ENCODE results near the gene REV3L.
"Not testable (repeated sequence)": the region's sequence is repeated elsewhere in the genome, so short reads cannot be mapped to it uniquely, and the experiment has no call there.

REV3L gene

DNA sequence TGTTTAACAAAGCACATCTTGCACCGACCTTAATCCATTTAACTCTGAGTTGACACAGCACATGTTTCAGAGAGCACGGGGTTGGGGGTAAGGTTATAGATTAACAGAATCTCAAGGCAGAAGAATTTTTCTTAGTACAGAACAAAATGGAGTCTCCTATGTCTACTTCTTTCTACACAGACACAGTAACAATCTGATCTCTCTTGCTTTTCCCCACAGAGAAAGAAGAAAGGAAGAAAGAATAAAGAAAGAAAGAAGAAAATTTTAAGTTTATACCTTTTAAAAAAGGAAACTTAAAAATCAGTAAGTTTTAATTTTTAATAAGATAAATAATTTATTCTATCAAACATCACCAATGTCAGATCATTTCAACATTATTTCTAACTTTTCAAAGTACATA lies 227.2 kb downstream of the REV3L start:
- DNase-seq, result not testable (repeated sequence)

DNA sequence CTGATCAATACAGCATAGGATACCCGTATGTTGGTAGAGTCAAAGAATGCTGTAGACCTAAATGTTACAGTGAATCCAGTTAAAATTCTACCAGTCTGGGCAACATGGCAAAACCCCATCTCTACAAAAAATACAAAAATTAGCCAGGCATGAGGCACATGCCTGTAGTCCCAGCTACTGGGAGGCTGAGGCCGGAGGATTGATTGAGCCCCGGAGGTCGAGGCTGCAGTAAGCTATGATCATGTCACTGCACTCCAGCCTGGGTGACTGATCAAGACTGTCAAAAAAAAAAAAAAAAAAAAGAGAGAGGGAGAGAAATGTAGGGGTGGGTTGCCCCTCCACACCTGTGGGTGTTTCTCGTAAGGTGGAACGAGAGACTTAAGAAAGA lies 228.2 kb downstream of the REV3L start:
- no peak for DNase-seq

DNA sequence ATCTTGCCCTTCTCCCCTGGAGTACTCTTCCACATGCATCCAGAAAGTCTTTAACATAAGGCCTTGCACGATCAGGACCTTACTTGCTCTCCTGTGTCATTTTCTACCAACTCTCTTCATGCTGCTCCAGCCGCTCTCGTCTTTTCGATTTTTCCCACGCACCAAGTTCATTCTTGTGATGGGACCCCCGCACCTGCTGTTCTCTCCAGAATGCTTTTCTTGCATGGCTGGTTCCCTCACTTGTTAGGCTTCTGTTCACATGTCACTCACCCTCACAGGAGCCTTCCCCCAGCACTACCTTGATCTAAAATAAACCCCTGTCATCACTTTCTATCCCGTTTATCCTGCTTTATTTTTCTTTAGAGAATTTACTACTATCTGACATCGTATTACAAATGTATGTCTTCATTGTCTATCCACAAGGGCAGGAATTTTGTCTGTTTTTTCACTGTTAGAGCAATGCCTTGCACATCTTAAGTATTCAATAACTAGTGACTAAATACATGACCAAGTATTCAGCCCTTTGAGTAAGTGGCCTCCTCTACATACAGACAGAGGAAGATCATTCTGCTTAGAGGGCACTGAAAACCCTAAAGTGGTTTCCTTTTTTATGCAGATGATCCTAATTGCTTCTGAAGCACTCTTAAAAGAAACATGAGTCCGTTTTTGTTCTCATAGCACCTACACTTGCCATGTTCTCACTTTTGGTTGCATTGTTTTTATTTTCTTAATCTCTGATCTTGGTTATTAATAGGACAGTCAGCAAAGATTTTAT lies 228.8 kb downstream of the REV3L start:
- no peak for DNase-seq

DNA sequence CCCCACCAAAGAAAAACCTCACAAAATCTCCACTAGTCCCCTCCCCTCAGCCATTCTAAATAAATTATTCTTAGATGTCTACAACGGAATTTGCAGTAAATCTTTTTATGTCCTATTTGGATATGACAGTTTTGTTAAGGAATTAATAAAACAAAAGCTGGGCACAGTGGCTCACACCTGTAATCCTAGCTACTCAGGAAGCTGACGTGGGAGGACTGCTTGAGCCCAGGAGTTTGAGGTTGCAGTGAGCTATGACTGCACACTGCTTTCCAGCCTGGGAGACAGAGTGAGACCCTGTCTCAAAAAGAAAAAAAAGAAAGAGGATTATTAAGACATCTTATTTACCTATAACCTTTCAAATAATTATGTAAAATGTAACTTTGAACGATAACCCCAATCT lies 230.3 kb downstream of the REV3L start:
- DNase-seq, result no peak

DNA sequence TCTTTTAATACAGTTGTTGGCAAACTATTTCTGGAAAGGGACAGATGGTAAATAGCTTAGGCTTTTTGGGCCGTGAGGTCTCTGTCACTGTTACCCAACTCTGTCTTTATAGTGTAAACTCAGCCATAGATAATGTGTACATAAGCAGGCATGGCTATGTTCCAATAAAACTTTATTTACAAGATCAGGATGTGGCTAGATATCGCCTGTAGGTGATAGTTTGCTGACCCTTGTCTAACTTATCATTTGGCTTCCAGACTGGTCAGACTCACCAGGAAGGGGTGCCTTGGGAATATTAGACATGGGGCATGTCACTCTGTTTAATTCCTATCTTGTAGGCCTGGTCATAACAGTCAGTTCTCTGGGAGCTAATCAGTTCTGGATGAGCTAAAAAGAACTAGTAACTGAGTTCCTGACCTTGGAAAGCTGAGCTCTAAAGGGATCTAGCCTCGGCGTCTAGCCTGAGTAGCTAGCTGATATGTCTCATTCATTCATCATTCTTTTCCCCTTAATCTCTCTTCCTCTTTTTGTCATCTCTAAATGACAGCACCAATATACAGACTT lies 232.1 kb downstream of the REV3L start:
- DNase-seq, result no peak

Data from SIG-M5 (cell line).